ENCODE results near the gene ZNF76. TPM values are rescaled to one million over a fixed set of nuclear protein-coding genes. Genes with fewer than 3 reads are reported as not detected.

ZNF76 gene
- total and polyA plus RNA-seq, 2 of the 13 experiments (the other 11 are each of a cell fraction or from before 2014, with no cell fraction given): 13.2 to 26.4 TPM

- WGBS (ENCODE audit: low lambda C conversion rate): 98% methylated on average over 2 of the region's 2 CpGs
- ATAC-seq (no peak), DNase-seq (ENCODE audit: low spot score) (no peak), FAIRE-seq (no peak)
- no peak for TF ChIP-seq TFDP1 (CRISPR knock-in tag; IDR thresholded peaks at IDR 0.05; ENCODE audit: borderline replicate concordance)
- no peak for TF ChIP-seq PITX1 (CRISPR knock-in tag; IDR thresholded peaks at IDR 0.05)
- no peak for TF ChIP-seq MTA1 (CRISPR knock-in tag; IDR thresholded peaks at IDR 0.05; ENCODE audit: borderline replicate concordance)
- TF ChIP-seq HMG20A (CRISPR knock-in tag; IDR thresholded peaks at IDR 0.05; ENCODE audit: borderline replicate concordance): no peak
- TF ChIP-seq THYN1 (CRISPR knock-in tag; IDR thresholded peaks at IDR 0.05; ENCODE audit: borderline replicate concordance, low read depth): no peak
- no peak for TF ChIP-seq POLR2G (IDR thresholded peaks at IDR 0.05; ENCODE audit: low read depth, low read length)
- TF ChIP-seq TEAD3 (CRISPR knock-in tag; optimal IDR thresholded peaks at IDR 0.05; ENCODE audit: borderline replicate concordance): no peak
- TF ChIP-seq SAFB2 (CRISPR knock-in tag; IDR thresholded peaks at IDR 0.05; ENCODE audit: borderline replicate concordance, low read depth): no peak
- Histone ChIP-seq H3K4me2 (ENCODE audit: low read depth, low read length) (no peak overlapping the region), H3K79me2 (ENCODE audit: insufficient read depth, low read length) (no peaks in the 10 kb centered on the region), H3K9me3 (ENCODE audit: low read length) (no peaks in the 10 kb centered on the region), H2AFZ (ENCODE audit: low read length) (no peak overlapping the region), H3K4me1 (ENCODE audit: insufficient read depth, low read length) (no peaks in the 10 kb centered on the region), H3K36me3 (replicated peaks in 1 of 2; ENCODE audit: control insufficient read depth in 1 of 2, insufficient read depth in 2 of 2, low read length in 2 of 2) (peaks cover 0 to 6% of the 10 kb centered on the region in 2 experiments; a peak in 3 of 5 replicates), H3K9ac (ENCODE audit: insufficient read depth, low read depth, low read length) (no peak overlapping the region), H4K20me1 (ENCODE audit: insufficient read depth, low read length) (no peaks in the 10 kb centered on the region), H3K27me3 (ENCODE audit: control insufficient read depth in 1 of 2, insufficient read depth in 2 of 2, low read length in 2 of 2) (no peaks in the 10 kb centered on the region), H3K27ac (ENCODE audit: extremely low read length, insufficient read depth, low read length) (no peak overlapping the region), H3K4me3 (replicated peaks in 1 of 3; ENCODE audit: insufficient read depth in 1 of 3, low read depth in 2 of 3, low read length in 3 of 3) (no peak overlapping the region)
- intact Hi-C loops (cut with micrococcal nuclease; ENCODE audit: unreplicated experiment): no loop called here
- no TSS peak for BruUV-seq (replicated peaks)
- CTCF ChIA-PET (ENCODE audit: low intra/inter-chr PET ratio, low total read pairs): no interaction called here
- POLR2A ChIA-PET: no interaction called here
- in situ Hi-C loops (cut with HindIII; ENCODE audit: extremely low pct_ligation_motif_present, low pct_unique_long_range_greater_than_20kb): no loop called here
Measured at GRCh38 chr6:35247642-35248231, 11.8 kb upstream of the ZNF76 start.
